HUES64 (cell line): Measurements from ENCODE around the gene MAPRE3.

Experiments used
- H3K27ac ChIP-seq: 2 replicates; pipeline ENCODE4 v1.7.0; 2013; ENCODE audit warnings: low read depth, low read length, inconsistent platforms
- H3K27me3 ChIP-seq: 2 replicates; pipeline ENCODE4 v1.6.1; 2013; ENCODE audit warnings: mild to moderate bottlenecking, low read length; ENCODE audit not compliant: insufficient read depth
- H3K36me3 ChIP-seq: 2 replicates; pipeline ENCODE4 v1.6.1; 2013; ENCODE audit warnings: mild to moderate bottlenecking, low read length; ENCODE audit not compliant: insufficient read depth
- H3K4me1 ChIP-seq: 2 replicates; pipeline ENCODE4 v1.6.1; 2013; ENCODE audit warnings: mild to moderate bottlenecking, low read length, moderate library complexity; ENCODE audit not compliant: insufficient read depth
- H3K4me3 ChIP-seq: 2 replicates; pipeline ENCODE4 v1.5.1; 2013; ENCODE audit warnings: mild to moderate bottlenecking, low read length, moderate library complexity
- H3K9ac ChIP-seq: 2 replicates; pipeline ENCODE4 v1.6.1; 2013; ENCODE audit warnings: mild to moderate bottlenecking, low read depth, low read length
- H3K9me3 ChIP-seq: 2 replicates; pipeline ENCODE4 v1.6.1; 2013; ENCODE audit warnings: low read depth, low read length; ENCODE audit not compliant: insufficient read depth
- WGBS: fragments of 150-250, 120-280 bp; methylation state at CpG from one replicate; pipeline ENCODE4 v1.1.7; 2013; ENCODE audit warnings: missing lambda C conversion rate; 5-methylcytosine and 5-hydroxymethylcytosine counted together

The MAPRE3 gene

GRCh38 chr2:27016801-27017325 lies 46.4 kb downstream of the MAPRE3 start:
- WGBS: 68% methylated on average over 3 of the region's 3 CpGs
- no peak overlapping the region for H3K4me3 ChIP-seq
- H3K4me1 ChIP-seq: peaks cover 5% of the 10 kb centered on the region; the same call in 1 of the 2 replicates
- no peak overlapping the region for H3K27ac ChIP-seq
- no peak overlapping the region for H3K9ac ChIP-seq
- peaks cover 7% of the 10 kb centered on the region; the same call in 1 of the 2 replicates for H3K9me3 ChIP-seq
- H3K36me3 ChIP-seq: no peaks in the 10 kb centered on the region
- no peaks in the 10 kb centered on the region for H3K27me3 ChIP-seq

- H3K4me1 ChIP-seq: peaks cover 5% of the 10 kb centered on the region; the same call in 1 of the 2 replicates
- 87% methylated on average over 3 of the region's 3 CpGs for WGBS
- H3K4me3 ChIP-seq: no peak overlapping the region
- no peak overlapping the region for H3K9ac ChIP-seq
- H3K27ac ChIP-seq: no peak overlapping the region
- H3K27me3 ChIP-seq: no peaks in the 10 kb centered on the region
- peaks cover 7% of the 10 kb centered on the region; the same call in 1 of the 2 replicates for H3K9me3 ChIP-seq
- H3K36me3 ChIP-seq: peaks cover 4% of the 10 kb centered on the region; the same call in 1 of the 2 replicates
Measured at GRCh38 chr2:27018142-27018541, 47.7 kb downstream of the MAPRE3 start.

- WGBS: 94% methylated on average over 9 of the region's 9 CpGs
- H3K4me1 ChIP-seq: peaks cover 5% of the 10 kb centered on the region; the same call in 1 of the 2 replicates
- no peak overlapping the region for H3K27ac ChIP-seq
- no peaks in the 10 kb centered on the region for H3K27me3 ChIP-seq
- H3K9ac ChIP-seq: no peak overlapping the region
- H3K4me3 ChIP-seq: no peak overlapping the region
- H3K9me3 ChIP-seq: no peaks in the 10 kb centered on the region
- H3K36me3 ChIP-seq: peaks cover 4% of the 10 kb centered on the region; the same call in 1 of the 2 replicates
Measured at GRCh38 chr2:27019459-27019858, 49.0 kb downstream of the MAPRE3 start.

- Histone ChIP-seq H3K27ac (no peak overlapping the region), H3K4me1 (peaks cover 5% of the 10 kb centered on the region; the same call in 1 of the 2 replicates), H3K9me3 (no peaks in the 10 kb centered on the region), H3K9ac (no peak overlapping the region), H3K4me3 (no peak overlapping the region), H3K27me3 (no peaks in the 10 kb centered on the region), H3K36me3 (peaks cover 5% of the 10 kb centered on the region; the same call in 1 of the 2 replicates)
- WGBS: 91% methylated on average over 9 of the region's 9 CpGs
Measured at GRCh38 chr2:27019931-27020855, 49.8 kb downstream of the MAPRE3 start.

- 88% methylated on average over 11 of the region's 11 CpGs for WGBS
- Histone ChIP-seq H3K9me3 (no peaks in the 10 kb centered on the region), H3K27me3 (no peaks in the 10 kb centered on the region), H3K36me3 (peaks cover 11% of the 10 kb centered on the region), H3K4me3 (no peak overlapping the region), H3K4me1 (peaks cover 5% of the 10 kb centered on the region; the same call in 1 of the 2 replicates), H3K9ac (no peak overlapping the region), H3K27ac (no peak overlapping the region)
Measured at GRCh38 chr2:27021253-27022049, 51.0 kb downstream of the MAPRE3 start.

- WGBS: 91% methylated on average over 7 of the region's 7 CpGs
- no peak overlapping the region for H3K9ac ChIP-seq
- peaks cover 11% of the 10 kb centered on the region for H3K36me3 ChIP-seq
Measured at GRCh38 chr2:27023740-27024139, 53.3 kb downstream of the MAPRE3 start.

GRCh38 chr2:27024188-27024587 lies 53.8 kb downstream of the MAPRE3 start:
- WGBS: 77% methylated on average over 18 of the region's 18 CpGs

More at GRCh38 chr2:27023740-27024139, 53.3 kb downstream of the MAPRE3 start:
- H3K4me1 ChIP-seq: peaks cover 3% of the 10 kb centered on the region; the same call in 1 of the 2 replicates
- no peaks in the 10 kb centered on the region for H3K27me3 ChIP-seq
- H3K9me3 ChIP-seq: no peaks in the 10 kb centered on the region
- no peak overlapping the region for H3K27ac ChIP-seq
- no peak overlapping the region for H3K4me3 ChIP-seq

GRCh38 chr2:27024812-27025211 lies 54.4 kb downstream of the MAPRE3 start:
- H3K9ac ChIP-seq: no peak overlapping the region; the same call in 1 of the 2 replicates
- no peaks in the 10 kb centered on the region for H3K9me3 ChIP-seq
- H3K27ac ChIP-seq: no peak overlapping the region
- no peaks in the 10 kb centered on the region for H3K27me3 ChIP-seq
- 91% methylated on average over 12 of the region's 12 CpGs for WGBS
- peaks cover 3% of the 10 kb centered on the region; the same call in 1 of the 2 replicates for H3K4me1 ChIP-seq
- H3K4me3 ChIP-seq: no peak overlapping the region
- peaks cover 11% of the 10 kb centered on the region for H3K36me3 ChIP-seq

More at GRCh38 chr2:27024188-27024587, 53.8 kb downstream of the MAPRE3 start:
- no peaks in the 10 kb centered on the region for H3K27me3 ChIP-seq
- H3K9me3 ChIP-seq: no peaks in the 10 kb centered on the region
- no peak overlapping the region for H3K9ac ChIP-seq
- peaks cover 3% of the 10 kb centered on the region; the same call in 1 of the 2 replicates for H3K4me1 ChIP-seq
- H3K36me3 ChIP-seq: peaks cover 11% of the 10 kb centered on the region
- no peak overlapping the region for H3K27ac ChIP-seq
- H3K4me3 ChIP-seq: no peak overlapping the region

GRCh38 chr2:27025281-27025800 lies 54.9 kb downstream of the MAPRE3 start:
- Histone ChIP-seq H3K27me3 (no peaks in the 10 kb centered on the region), H3K9me3 (no peaks in the 10 kb centered on the region), H3K4me3 (no peak overlapping the region), H3K9ac (no peak overlapping the region), H3K4me1 (peaks cover 3% of the 10 kb centered on the region; the same call in 1 of the 2 replicates), H3K36me3 (peaks cover 11% of the 10 kb centered on the region), H3K27ac (no peak overlapping the region)
- 92% methylated on average over 13 of the region's 13 CpGs for WGBS
